H1 (cell line): Measurements from ENCODE around the gene MDFIC.

Source experiments
- POLR2AphosphoS5 ChIP-seq: IDR thresholded peaks from 2 replicates; pipeline ENCODE4 v1.6.1; 2011; ENCODE audit warnings: low read depth, low read length
- RXRA ChIP-seq: IDR thresholded peaks from 2 replicates; pipeline ENCODE4 v1.6.1; 2011; ENCODE audit warnings: low read depth, mild to moderate bottlenecking, low read length, moderate library complexity; ENCODE audit not compliant: insufficient read depth
- TAF1 ChIP-seq: IDR thresholded peaks from 2 replicates; pipeline ENCODE4 v1.6.1; 2011; ENCODE audit warnings: mild to moderate bottlenecking, low read depth, low read length

DNA sequence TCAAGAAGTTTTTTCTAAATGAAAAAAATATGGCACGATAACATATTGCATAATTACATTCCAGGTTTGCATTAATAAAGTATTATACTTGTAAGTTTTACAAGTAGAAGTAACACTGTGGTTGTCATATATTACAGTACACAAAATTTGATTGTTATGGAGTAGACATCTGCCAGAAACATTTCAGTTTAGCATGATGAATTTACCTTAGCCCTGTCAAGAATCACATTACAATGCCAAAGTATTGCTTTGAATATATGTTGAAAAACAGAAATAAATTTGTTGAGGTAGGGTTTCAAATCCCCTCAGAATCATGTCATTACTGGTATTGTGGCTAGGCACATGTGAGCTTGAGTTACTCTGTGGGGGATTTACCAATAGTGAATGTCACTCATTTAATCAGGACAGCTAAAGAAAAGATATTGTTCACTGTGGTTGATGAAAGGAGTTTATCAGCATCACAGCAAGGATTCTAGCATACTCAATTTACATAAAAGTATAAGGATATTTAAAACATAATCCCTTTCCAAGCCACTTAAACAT lies 112.1 kb downstream of the MDFIC start:
- TF ChIP-seq POLR2AphosphoS5 (no peak), RXRA (no peak), TAF1 (no peak)
